HG03575 (cell line): ENCODE data around the gene PTN.

ENCODE experiments used
- ATAC-seq: cut with Tn5 transposase; IDR thresholded peaks from one replicate; pipeline ENCODE4 v1.9.1; 2021; ENCODE audit not compliant: unreplicated experiment, insufficient number of reproducible peaks, low FRiP score; ENCODE audit errors: extremely low read depth

Gene PTN, protein sequence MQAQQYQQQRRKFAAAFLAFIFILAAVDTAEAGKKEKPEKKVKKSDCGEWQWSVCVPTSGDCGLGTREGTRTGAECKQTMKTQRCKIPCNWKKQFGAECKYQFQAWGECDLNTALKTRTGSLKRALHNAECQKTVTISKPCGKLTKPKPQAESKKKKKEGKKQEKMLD

DNA sequence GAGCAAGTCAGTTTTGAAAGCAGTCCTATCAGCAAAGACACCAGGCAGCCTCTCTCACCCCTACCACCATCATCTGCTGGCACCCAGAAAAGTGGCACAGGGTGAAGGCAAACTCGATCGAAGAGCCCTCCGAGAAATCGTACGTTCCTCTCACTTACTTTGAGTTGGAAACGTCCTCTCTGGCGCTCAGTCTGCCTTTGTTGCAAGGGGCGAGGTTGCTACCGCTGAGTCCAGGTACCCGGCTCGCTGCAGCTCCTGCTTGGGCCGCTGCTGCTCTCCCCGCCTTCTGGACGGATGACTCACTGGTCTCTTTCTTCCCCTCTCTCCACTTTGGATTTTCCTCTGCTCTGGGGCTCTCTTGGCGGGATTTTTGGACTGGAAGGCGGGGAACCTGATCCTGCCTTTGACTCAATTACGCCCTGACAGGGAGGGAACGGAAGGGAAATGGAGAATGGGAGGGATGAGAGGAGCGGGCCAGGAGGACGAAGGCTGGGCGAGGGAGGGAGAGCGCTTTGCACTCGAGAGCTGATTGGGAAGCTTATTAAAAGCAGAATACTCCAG is at the start of gene PTN:
PTN (minus strand) TSS at position 453 of the 561 bp plus-strand sequence. CDS start 88,760 bp downstream, outside the sequence.
- no peak for ATAC-seq

DNA sequence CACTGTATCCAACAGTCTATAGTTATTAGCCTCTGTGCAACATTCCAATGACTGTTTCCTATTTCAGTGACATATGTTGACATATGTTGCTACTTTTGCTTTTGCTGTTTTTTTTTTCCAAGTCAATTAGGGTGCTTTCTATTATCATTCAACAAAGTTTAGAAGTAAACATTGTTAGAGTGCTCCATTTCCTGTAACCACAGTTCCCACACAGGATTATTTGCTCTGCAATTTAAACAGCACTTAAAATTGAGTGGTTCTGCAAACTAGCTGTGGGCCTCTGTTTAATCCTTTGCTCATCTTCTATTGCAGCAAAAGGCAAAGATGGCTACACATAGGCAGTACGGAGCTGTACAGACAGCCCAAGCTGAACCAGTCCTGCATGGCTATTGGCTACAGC is 46.5 kb upstream of the PTN start:
- ATAC-seq = no peak

DNA sequence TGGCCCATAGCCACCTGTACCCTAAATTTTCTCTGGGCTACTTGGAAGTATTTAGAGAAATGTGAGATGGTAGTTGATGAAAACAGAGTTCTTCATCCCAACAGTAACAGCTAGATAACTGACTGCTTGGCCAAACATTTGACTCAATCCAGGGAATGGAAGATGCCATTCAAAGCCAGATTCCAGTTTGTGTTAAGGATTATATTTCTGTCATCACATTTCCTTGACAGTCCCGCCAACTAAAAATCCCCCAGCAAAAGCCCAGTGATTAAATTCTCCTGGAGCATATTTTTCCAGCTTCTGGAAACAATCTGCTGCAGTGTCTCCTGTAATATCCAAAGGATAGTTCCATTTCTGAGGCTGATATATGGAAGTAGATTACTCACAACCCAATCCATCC is 45.4 kb upstream of the PTN start:
- ATAC-seq = no peak

DNA sequence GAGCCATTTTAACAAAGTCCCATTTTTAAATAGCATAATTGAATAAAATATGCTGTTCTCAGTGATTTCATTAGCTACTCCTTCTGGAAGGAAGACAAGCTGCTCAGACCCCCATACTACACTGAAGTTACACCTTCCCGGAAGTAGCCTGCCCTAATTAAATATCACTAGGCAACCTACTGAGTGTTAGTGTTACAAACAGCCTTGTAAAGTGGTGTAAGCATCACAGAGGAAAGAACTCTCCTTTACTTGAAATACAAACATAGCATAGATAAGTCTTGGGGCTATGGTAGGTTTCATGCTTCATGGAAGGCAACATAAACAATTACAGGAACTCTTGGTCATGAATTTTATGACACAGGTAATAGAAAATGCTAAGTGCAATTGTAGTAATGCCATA is 43.4 kb upstream of the PTN start:
- no peak for ATAC-seq

DNA sequence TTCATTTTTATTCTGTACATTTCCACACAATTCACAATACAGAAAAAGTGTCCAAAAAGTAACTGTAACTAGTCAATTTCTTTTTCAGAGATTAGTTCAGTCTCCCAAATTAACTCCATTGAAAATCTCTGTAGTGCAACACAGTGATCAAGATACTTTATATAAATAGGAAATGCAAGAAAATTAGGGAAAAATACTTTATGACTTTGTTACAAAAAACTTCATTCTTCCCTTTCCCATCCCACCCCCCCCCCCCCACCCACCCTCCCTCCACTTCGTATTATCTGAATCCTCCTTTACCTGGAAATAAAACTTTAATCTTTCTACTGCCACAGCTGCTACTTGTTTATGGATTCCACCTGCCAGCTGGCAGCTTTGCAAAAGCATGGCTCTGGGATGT is 37.5 kb upstream of the PTN start:
- ATAC-seq = no peak

DNA sequence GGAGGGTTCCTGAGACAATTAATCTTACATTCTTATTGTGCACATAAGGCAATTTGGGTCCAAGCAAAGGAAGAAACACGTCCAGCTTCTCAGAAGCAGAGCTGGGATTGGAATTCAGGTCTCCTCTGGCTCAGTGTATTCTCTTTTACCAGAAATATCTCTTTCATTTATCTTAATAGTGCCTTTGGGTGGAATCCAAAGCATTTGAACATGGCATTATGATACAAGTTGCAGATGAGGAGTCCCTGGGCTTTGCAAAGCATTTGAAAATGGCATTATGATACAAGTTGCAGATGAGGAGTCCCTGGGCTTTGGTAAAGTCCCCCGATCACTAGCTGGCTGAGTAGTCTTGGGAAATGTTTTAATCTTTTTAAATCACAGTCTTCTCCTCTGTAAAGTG is 30.0 kb upstream of the PTN start:
- no peak for ATAC-seq

DNA sequence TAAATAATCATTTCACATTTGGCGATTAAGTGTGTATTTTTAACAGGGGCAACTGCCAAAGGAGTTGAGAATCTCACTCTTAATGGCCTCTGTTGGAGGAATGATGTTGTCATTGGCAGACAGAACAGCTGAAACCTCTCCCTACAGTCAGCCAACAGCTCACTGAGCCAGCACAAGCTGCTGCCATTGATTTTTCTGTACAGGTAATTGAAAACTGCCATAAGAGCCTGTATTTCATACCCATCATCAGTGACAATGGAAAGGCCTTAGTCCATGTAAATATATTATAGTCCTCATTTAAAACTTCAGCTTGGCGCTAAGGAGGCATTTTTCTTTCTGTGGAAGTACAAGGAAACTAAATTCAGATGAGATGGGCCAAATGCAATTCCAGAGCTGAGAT is 28.1 kb upstream of the PTN start:
- ATAC-seq = no peak

DNA sequence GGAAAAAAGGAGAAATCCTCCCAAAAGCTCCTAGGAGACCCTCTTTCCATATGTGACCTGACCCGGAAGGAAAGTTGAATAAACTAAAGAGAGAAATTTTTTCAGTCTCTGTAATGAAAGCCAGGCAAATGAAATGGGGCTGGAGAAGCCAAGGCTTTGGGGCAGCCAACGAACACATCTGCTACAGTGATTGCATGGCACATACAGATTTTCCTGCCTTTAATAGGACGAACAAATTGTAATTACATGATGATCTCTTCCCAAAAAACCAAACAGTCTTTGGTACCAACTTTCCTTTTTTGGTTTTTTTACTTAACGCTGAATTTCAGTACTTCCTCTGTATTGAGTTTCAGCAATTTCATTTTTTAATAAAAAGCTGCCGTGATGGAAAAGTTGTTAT is 23.5 kb upstream of the PTN start:
- no peak for ATAC-seq

DNA sequence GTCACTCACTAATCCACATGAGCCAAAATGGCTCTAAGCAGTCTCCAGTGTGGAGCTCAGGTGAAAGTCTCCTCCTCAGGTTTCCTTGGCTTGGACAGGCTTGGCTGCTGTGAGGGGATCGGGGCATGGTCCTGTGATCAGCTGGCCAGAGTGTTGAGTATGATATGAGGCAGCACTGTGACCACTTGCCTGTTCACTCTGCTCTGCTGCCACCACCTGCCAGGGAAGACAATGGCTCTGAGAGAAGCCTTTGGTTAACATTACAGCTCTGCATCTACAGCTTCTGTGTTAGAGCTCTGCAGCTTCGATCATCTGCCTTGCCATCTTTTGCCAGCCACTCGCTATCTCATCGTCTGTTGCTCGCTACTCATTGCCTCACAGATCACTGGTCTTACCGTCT is 20.1 kb upstream of the PTN start:
- no peak for ATAC-seq

DNA sequence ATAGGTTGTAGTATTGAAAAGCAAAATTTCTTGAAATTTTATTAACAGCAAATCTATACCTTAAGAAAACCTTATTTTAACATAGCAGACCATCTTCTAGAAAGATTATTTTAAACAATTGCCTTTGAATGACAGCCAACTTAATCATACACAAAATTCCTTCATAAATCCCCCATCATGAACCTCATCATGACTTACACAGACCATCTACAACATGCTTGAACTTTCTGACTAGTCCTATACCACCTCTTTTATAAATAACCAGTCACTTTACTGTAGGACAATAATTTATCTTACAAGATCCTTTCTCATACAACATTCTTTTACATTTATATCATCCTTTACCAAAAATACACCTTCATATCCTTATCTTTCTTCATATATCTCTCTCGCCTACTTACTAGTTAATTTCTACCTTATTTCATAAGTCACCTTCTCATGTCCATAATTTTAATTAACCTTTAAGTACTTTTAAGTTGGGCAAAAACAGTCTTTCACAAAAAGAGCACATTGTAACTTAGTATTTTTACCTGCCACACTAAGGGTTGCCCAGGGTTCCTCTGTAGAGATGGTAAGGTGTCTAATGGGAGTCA is 16.6 kb upstream of the PTN start:
- ATAC-seq = no peak

DNA sequence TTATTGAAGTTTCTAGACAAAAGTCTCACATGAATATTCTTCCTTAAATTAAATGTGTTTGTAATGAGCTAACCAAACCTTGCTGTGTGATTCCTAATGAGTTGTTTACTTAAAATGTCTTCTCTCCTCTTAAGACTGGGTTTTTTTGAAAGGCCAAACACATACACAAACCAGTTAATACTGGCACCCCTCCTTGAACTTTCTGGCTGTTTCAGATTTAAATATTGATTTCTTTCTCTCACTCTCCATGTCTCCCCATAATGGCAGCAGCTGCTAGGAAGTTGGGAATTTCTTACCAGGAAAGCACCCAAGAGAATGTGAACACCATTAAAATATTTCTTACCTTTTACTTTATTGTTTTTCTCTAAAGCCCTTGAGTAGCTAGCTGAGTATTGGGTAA is 11.4 kb upstream of the PTN start:
- no peak for ATAC-seq

DNA sequence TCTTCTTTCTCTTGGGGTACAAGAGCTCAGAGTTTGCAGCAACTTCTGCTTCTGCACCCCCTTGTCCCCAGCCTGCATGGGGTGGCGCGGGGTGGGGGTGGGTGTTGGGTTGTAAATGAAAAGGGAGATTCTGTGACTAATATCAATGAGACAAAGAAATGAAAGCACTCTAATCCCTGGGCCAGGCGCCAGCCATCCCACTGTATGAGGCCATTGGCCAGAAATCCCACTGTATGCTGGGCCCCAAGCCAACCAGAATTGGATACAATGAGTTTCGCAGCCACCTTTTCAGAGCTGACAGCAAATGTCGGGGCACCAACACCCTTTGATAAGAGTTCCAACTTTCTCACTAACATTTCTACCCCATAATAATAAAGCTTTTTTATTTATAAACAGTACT is 10.9 kb upstream of the PTN start:
- no peak for ATAC-seq

DNA sequence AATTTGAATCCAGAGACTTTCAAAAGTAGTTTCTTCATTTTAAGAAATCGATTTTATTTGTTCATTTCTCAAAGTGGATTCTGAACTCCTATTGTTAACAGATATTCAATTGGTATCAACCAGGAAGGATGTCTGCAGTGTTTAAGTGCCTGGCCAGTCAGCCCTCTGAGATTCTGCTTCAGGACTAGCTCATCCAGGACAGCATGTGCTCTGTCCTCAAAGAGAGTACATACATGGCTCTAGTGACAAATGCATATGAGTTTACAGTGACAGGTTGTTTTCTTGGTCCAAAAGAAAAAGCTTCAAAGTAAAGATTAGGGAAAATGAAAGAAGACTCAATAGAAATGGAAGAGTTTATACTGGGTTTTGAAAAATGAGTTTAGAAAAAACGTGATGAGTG is 8.4 kb upstream of the PTN start:
- ATAC-seq = no peak

DNA sequence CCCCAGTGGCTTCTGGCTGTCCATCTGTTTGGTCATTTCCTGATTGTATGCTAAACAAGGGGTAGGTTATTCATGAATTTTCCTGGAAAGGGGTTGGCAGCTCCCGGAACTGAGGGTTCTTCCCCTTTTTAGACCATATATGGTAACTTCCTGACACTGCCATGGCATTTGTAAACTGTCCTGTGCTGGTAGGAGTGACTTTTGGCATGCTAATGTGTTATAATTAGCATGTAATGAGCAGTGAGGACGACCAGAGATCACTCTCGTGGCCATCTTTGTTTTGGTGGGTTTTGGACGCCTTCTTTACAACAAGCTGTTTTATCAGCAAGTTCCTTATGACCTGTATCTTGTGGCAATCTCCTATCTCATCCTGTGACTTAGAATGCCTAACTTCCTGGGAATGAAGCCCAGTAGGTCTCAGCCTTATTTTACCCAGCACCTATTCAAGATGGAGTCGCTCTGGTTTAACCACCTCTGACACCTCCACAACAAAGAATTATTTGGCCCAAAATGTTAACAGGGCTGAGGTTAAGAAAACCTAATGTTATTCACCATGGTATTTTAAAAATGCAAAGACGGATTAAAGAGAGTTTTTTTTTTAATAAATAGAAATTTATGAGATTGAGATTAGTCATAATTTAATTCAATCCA is 2.4 kb upstream of the PTN start:
- no peak for ATAC-seq

DNA sequence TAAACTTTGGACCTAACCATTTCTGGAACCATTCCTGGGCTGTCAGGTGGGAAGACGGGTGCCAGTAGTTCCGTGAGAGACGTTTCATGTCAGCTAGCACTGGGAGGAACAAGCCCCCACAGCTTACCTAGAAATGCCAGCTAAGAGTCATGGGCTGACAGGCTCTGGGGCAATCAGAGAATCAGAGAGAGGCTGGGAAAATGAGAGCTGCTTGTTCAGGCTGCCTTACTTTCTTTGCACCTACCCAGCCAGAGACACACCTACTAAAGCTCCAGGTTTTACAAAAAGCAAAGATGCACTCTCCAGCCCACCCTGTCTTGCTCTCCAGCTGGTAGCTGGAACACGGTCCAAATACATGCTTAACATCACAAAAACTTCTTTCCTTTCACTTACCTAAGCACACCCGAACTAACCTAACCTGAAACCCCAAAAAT is 688 bp downstream of the PTN start:
- ATAC-seq = no peak

DNA sequence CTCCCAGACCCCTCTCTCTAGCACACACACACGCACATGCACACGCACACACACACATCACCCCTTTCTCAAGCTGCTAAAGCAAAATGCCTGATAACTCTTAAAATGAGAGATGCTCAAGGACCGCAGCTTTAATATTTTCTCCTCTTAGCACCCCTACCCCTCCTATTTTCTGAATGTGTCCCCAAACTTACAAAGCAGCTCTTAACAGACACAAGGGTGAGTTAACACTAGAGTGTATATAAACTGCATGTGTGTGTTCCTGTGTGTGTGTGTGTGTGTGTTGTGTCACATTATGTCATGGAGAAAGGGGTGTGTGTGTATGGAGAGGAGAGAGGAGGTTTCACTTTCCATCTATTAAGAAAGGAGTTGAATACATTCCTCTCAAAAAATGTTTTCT is 1.3 kb downstream of the PTN start:
- ATAC-seq = no peak

DNA sequence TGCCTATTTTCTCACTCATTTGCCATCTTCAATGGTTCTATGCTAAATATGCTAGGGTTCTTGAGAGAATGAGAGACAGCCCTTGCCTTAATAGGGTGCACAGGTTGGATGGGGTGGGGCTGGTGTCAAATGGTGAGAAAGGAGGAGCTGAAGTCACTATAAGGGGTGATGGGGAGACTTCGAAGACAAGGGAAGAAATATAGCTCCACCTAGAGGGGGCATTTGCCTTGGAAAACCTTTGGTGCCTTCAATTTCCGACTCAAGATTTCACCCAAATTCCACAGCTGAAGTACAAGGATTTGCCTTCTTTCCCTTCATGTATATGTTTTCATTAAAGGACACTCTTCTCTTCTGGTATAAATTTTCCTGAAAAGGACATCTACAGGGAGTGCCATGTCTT is 5.6 kb downstream of the PTN start:
- ATAC-seq = no peak

DNA sequence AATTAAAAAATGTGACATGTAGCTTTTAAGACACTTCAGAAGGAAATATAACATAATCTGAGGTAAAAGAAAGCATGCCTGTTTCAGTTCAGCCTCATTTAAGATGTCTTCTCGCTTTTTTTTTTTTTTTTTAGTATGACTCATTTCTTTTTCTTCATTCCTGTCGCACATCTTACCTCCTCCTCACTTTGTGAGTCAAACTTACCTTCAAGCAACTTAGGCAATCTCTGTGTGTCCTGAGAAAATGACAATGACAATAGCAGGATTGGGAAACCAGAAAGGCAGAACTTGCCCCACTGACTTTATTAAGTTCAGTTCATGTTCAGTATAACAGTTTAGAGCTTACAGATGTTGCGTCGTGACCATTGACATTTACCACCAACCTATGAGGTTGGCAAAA is 7.7 kb downstream of the PTN start:
- no peak for ATAC-seq

DNA sequence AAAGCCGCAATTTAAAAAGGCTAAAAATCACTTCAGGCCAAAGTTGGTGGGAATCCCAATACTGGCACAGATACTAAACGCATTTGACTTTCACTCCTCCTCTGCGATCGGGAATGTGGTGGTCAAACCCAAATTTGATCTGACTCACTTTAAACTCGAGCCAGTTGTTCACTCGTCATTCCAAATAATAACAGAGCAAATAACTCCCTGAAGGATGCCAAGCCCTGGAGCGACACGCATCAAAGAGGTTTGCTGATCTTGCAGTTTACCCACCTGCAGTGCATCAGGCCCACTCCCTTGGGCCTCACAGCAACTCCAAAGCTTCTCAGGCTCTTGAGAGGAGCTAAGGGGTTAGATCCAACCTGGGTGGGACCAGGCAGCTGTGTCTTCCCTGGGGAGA is 12.2 kb downstream of the PTN start:
- no peak for ATAC-seq

DNA sequence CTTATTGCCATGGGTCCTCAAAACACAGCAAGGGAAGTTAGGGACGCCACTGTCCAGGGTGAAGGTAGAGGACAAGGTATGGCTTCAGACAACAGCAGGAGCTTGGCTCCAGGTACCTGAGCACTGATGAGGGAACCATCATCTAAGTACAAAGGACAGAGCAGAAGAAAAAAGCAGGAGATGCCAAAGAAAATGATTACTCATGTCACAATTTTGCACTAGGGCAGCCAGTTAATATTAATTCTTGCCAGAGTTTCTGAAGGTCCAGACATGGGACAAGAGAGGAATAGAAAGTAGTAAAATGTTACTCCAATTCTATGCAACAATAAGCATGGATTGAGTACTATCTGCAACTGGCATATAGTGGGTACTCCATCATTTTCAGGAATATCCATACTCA is 14.1 kb downstream of the PTN start:
- no peak for ATAC-seq
